ENCODE data around the gene OSBP2.

GRCh38 chr22:30744224-30744623 is 49.5 kb downstream of the OSBP2 start:
- TF ChIP-seq MAX (IDR thresholded peaks at IDR 0.05) (no peak), CEBPB (IDR thresholded peaks at IDR 0.05) (no peak), TCF12 (IDR thresholded peaks at IDR 0.05; ENCODE audit: low read depth) (no peak), EGR1 (IDR thresholded peaks at IDR 0.05) (no peak), YY1 (IDR thresholded peaks at IDR 0.05; ENCODE audit: low read depth) (no peak), NFIC (IDR thresholded peaks at IDR 0.05) (no peak)

All from Ishikawa (cell line).